Measurements from ENCODE around the gene ZNF622.
"Not testable (repeated sequence)": the region's sequence is repeated elsewhere in the genome, so short reads cannot be mapped to it uniquely, and the experiment has no call there.

Gene ZNF622

DNA sequence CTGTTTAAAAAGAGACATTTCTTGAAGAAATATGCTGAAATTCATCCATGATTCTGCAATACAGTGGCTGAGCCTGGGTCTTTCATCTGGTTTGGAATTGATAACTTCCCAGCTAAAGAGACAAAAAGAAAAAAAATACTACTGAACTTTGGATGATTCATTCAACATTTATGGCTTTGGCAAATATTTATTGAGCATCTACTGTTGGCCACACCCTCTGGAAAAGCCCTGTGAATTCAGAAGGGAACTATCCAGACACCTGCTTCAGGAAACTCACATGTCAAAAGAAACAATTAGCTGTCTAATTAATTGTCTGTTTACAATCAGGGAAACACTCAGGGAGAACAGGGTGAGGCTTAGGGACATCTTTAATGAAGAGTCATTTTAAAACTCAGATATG is 17.8 kb upstream of the ZNF622 start:
- in situ Hi-C loops (cut with HindIII; ENCODE audit: low pct_ligation_motif_present, low pct_unique_long_range_greater_than_20kb, low sequenced_read_pairs), result no loop called here
- DNase-seq, result no peak

DNA sequence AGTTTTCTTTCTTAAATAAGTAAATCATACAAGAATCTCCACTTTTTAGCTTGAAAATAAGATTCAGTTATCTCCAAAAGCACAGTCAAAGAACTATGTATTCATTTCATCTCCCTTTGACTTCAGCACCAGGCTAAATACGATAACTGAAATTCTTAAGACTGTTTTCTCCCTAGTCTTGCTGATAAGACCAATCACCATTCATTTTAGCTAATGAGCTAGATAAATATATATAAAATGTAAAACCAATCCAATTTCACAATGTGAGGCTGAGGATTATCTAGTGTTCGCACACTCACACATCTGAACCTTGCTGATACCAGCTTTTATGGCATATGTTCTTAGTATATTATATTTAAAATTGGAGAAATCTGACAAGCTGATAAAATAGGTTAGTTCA is 17.3 kb upstream of the ZNF622 start:
- in situ Hi-C loops (cut with HindIII; ENCODE audit: low pct_ligation_motif_present, low pct_unique_long_range_greater_than_20kb, low sequenced_read_pairs), result no loop called here
- DNase-seq, result no peak

DNA sequence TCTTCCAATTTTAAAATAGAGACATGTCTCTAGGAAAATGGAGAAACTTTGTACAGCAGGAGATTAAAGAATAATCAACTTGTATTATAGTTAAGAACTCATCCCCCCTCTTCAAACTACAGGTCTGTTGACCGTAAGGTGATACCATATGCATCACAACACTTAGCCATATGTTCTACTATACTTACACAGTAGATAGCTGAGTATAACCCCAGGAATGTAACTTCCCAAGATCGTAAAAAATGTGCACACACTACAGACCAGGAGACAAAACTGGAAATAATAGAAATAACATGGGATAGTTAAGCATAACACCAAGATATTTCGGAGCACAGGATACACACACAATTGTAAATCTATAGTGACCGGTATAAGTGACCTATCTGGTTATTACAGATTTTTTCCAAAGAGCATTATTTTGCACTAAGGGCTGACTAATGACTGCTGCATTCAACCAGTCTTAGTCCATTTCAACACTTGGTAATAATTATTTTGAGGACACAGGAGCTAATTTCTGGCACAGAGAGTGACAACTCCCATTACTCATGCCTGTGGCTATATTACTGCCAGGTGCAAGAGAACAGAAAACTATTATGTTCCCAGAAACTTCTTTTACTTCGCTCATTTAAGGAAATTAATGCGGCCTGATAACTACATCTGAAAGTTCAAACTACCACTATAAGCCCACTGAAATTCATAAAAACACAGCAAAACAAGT is 15.4 kb upstream of the ZNF622 start:
- in situ Hi-C loops (cut with HindIII; ENCODE audit: low pct_ligation_motif_present, low pct_unique_long_range_greater_than_20kb, low sequenced_read_pairs), result no loop called here
- no peak for DNase-seq

- in situ Hi-C loops (cut with HindIII; ENCODE audit: low pct_ligation_motif_present, low pct_unique_long_range_greater_than_20kb, low sequenced_read_pairs), result no loop called here
Observed at GRCh38 chr5:16480144-16480543, 14.5 kb upstream of the ZNF622 start.

GRCh38 chr5:16477541-16477940 is 11.9 kb upstream of the ZNF622 start:
- in situ Hi-C loops (cut with HindIII; ENCODE audit: low pct_ligation_motif_present, low pct_unique_long_range_greater_than_20kb, low sequenced_read_pairs), result no loop called here
- no peak for DNase-seq

More at GRCh38 chr5:16480144-16480543, 14.5 kb upstream of the ZNF622 start:
- DNase-seq, result no peak

GRCh38 chr5:16476417-16476816 is 10.8 kb upstream of the ZNF622 start:
- DNase-seq; in situ Hi-C loops (cut with HindIII; ENCODE audit: low pct_ligation_motif_present, low pct_unique_long_range_greater_than_20kb, low sequenced_read_pairs): not testable (repeated sequence)

GRCh38 chr5:16471387-16471786 is 5.8 kb upstream of the ZNF622 start:
- DNase-seq, result no peak
- in situ Hi-C loops (cut with HindIII; ENCODE audit: low pct_ligation_motif_present, low pct_unique_long_range_greater_than_20kb, low sequenced_read_pairs), result no loop called here

- in situ Hi-C loops (cut with HindIII; ENCODE audit: low pct_ligation_motif_present, low pct_unique_long_range_greater_than_20kb, low sequenced_read_pairs), result no loop called here
- DNase-seq, result peak; percentile 52
Observed at GRCh38 chr5:16467363-16468219, 2.0 kb upstream of the ZNF622 start.

DNA sequence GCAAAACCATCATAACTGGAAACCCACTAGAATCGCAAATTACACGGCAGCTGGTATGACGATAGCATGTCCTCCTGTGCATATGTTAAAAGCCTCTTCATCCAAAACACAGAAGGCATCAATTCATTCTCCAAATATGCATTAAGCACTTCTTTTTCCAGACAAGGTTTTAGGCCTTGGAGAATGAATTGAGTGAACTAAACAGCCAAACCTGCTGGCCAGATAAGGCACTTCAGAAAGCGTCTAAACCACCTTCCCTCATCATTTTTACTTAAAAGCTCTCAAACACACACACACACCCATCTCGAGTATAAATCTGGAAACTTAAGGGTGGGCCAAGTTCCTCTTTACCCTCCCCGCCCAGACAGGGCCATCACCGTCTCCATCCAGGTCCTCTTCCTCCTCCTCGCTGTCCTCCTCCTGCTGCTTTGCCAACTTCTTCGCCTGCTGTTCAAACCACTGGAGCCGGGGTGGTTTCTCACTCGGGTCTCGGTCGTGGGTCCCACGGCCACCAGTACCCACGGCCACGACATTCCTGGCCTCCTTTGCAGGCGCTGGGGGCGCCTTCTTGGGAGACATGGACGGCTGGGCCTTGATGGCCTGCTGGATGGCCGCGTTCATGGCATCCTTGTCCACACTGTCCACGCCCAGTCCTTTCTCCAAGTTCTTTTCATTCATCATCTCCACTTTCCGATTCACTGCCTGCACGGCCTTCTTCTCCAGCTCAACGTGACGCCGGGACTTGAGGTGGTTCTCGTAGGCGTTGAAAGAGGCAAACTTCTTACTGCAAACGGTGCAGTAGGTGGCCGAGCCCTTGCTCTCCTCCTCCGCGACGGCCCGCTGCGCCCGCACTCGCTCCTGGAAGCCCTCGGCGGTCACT is 696 bp downstream of the ZNF622 start:
- DNase-seq, result peak; percentile 22
- in situ Hi-C loops (cut with HindIII; ENCODE audit: low pct_ligation_motif_present, low pct_unique_long_range_greater_than_20kb, low sequenced_read_pairs), result no loop called here

DNA sequence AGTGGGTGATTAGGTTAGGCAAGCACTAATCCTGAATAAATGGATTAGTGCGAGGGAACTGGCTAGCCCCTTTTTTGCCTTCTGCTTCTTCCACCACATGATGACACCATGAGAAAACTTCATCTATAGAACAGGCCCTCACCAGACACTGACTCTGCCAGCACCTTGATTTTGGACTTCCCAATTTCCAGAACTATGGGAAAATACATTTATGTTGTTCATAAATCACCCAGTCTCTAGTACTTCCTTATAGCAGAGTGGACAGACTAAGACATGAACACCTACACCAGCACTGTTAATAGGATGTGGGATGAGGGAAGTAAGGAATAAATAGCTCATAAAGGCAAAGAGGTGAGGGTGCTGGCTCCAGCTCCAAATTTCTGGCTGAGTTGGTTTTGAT is 1.4 kb downstream of the ZNF622 start:
- DNase-seq, result no peak
- in situ Hi-C loops (cut with HindIII; ENCODE audit: low pct_ligation_motif_present, low pct_unique_long_range_greater_than_20kb, low sequenced_read_pairs), result no loop called here

DNA sequence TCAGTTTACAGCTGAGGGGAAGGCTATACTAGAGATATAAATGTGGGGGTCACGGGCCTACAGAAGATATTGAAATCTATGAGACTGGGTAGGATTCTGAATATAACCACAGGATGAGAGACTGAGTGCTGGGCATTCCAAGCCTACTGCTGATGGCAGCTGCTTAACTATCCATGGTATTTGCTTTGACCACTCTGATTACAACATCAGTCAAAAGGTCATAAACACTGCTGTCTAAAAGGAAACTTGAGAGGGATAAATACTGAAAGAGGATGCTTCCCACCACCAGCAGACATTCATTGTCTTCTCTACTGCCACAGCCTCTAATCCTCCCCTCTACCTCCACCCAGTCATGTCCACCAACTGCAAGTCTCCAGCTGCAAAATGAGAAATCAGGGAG is 3.8 kb downstream of the ZNF622 start:
- in situ Hi-C loops (cut with HindIII; ENCODE audit: low pct_ligation_motif_present, low pct_unique_long_range_greater_than_20kb, low sequenced_read_pairs), result no loop called here
- DNase-seq, result peak; percentile 63

DNA sequence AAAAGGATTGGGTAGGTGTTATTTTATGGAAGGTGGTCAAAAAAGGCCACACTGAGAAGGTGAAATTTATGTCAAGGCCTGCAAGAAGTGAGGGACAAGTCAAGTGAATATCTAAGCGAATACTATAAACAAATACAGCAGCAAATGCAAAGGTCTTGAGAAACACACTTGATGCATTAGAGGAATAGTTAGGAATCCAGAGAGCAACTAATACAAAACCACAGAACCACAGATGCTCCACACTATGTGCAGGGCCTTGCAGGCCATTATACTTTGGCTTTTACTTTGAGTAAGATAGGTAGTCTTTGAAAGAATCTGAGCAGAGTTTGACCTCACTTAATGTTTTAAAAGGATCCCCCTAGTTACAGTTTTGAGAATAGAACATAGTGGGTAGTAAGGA is 4.6 kb downstream of the ZNF622 start:
- no peak for DNase-seq
- in situ Hi-C loops (cut with HindIII; ENCODE audit: low pct_ligation_motif_present, low pct_unique_long_range_greater_than_20kb, low sequenced_read_pairs), result no loop called here

GRCh38 chr5:16459451-16459850 is 6.1 kb downstream of the ZNF622 start:
- in situ Hi-C loops (cut with HindIII; ENCODE audit: low pct_ligation_motif_present, low pct_unique_long_range_greater_than_20kb, low sequenced_read_pairs), result no loop called here
- DNase-seq, result no peak

DNA sequence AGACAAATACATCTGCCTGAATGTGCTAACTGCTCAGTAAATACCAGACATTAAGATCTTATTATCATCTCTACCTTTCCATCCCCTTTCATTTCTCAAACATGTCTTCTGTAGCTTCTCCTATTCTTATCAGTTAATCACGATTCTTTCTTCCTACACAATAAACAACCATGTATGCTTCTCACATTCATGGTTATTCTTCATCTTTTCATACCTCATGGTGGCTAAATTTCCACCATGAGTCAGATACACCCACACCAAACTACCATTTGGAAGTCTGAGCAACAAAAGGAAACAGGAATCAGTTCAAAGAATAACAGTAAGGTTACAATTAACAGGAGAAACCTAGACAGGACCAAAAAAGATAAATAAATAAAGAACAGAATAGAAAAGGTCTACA is 7.7 kb downstream of the ZNF622 start:
- no peak for DNase-seq
- in situ Hi-C loops (cut with HindIII; ENCODE audit: low pct_ligation_motif_present, low pct_unique_long_range_greater_than_20kb, low sequenced_read_pairs), result no loop called here

DNA sequence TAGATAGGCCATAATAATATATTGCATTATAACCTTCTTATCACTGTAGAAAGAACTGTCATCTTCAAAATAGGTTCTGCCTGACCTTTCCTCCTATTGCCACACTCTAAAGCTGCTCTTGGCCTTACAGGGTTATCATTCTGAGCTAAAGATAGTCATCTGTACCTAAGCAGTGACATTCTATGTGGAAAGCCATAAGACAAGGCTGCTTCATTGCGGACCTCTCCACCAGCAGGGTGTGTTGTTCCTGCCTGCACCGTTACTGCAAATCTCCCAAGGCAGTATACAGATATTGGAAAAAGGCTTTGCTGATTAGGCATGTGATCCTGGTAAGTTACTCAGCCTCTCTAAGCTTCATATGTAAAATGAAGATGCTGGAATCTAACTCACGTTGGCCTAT is 8.1 kb downstream of the ZNF622 start:
- in situ Hi-C loops (cut with HindIII; ENCODE audit: low pct_ligation_motif_present, low pct_unique_long_range_greater_than_20kb, low sequenced_read_pairs), result no loop called here
- no peak for DNase-seq

DNA sequence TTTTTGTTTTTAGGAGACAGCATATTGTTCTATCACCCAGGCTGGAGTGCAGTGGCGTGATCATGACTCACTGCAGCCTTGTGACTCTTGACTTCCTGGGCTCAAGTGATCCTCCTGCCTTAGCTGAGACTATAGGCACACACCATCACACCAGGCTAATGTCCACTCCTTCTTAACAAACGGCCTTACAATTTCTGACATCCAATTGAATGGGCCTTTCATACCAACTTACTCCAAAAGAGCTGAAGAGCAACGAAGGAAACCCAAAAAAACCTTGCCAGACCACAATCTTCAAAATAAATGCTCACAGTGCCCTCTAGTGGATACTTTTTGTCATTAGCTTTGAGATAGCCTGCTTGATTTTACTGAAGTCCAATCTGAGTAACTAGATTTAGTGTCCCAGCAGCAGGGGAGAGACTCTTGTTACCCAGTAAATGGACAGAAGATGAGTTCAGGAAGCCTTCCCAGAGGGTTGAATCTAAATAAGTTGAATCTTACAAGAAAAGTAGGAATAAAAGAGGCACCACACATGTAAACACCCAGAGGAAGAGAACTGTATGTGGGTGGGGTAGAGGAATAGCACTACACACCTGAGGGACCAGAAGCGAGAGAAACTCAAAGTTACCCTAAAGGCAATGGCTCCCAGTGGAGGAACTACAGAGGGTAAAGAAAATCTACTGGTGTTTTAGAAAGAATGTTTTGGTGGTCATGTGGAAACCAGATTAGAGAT is 9.3 kb downstream of the ZNF622 start:
- DNase-seq, result peak; percentile 72
- in situ Hi-C loops (cut with HindIII; ENCODE audit: low pct_ligation_motif_present, low pct_unique_long_range_greater_than_20kb, low sequenced_read_pairs), result no loop called here

DNA sequence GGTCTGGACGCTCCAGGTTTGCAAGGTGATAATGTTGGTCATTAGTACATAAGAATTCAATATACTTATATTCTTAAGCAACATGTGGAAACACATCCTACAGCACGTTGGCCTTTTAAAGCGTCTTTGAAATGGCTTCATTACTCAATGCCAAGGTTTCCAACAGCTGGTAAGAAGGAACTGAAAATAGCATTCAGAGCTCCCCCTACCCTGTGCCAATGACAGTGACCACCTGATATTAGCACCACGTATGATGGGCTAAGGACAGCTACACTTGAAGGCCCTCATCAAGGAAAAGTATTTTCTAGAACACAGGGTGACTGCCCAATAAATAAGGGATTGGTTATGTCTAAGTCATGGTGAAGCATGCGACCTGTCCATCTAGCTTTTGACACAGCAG is 9.9 kb downstream of the ZNF622 start:
- in situ Hi-C loops (cut with HindIII; ENCODE audit: low pct_ligation_motif_present, low pct_unique_long_range_greater_than_20kb, low sequenced_read_pairs), result no loop called here
- DNase-seq, result no peak

GRCh38 chr5:16454686-16455085 is 10.9 kb downstream of the ZNF622 start:
- DNase-seq, result no peak
- in situ Hi-C loops (cut with HindIII; ENCODE audit: low pct_ligation_motif_present, low pct_unique_long_range_greater_than_20kb, low sequenced_read_pairs), result no loop called here

Data from ACHN (cell line).